Measurements from ENCODE around the gene BPI. TPM values are rescaled to one million over a fixed set of nuclear protein-coding genes. Genes with fewer than 3 reads are reported as not detected.

BPI gene
- total and polyA plus RNA-seq, 2 donors (not counting 1 experiment from before 2014, with no cell fraction given) = 0.10 to 0.44 TPM

DNA sequence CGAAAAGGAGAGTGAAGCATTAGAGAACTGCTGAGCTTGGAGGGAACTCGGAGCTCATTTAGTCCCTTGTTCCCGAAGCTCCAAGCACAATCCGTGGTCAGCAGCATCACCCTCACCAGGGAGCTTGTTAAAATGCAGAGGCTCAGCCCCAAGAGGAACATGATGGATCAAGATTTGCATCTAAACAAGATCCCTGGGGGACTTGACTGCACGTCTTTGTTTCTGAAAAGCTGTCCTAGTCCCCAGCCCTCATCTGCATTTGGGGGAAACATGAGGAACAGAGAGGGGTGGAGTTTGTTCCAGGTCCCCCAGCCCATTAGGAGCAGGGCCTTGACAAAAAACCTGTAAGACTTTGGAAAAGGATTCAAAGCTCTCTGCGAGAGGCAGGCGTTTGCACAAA, 38.3 kb downstream of the BPI start:
- DNase-seq (no peak), ATAC-seq (ENCODE audit: low read depth) (no peak)
- Mint-ChIP-seq H3K27me3 (peaks cover 20% of the 10 kb centered on the region), H3K27ac (no peak overlapping the region), H3K9me3 (ENCODE audit: insufficient read depth) (peaks cover 3% of the 10 kb centered on the region), H3K4me3 (no peak overlapping the region), H3K4me1 (no peaks in the 10 kb centered on the region)
- Histone ChIP-seq H2AFZ (ENCODE audit: insufficient read depth, low read depth, low read length, poor library complexity, severe bottlenecking) (no peak overlapping the region), H3K36me3 (replicated peaks in 1 of 2; ENCODE audit: control extremely low read depth in 1 of 2, control insufficient read depth in 1 of 2, extremely low read depth in 1 of 2, insufficient read depth in 2 of 2, low read length in 1 of 2) (no peaks in the 10 kb centered on the region), H3K9me3 (ENCODE audit: control extremely low read depth in 1 of 3, control insufficient read depth in 2 of 3, insufficient read depth in 1 of 3, low read length in 2 of 3) (peaks cover 0 to 11% (median 8%) of the 10 kb centered on the region in 3 donors), H3K79me2 (ENCODE audit: control insufficient read depth, insufficient read depth, low read length) (no peaks in the 10 kb centered on the region), H3K27me3 (replicated peaks in 1 of 4; ENCODE audit: control extremely low read depth in 1 of 4, control insufficient read depth in 3 of 4, insufficient read depth in 4 of 4, low read length in 3 of 4) (peaks cover 0 to 8% (median 3%) of the 10 kb centered on the region in 4 experiments), H3K9ac (ENCODE audit: low read length) (no peak overlapping the region), H3K27ac (ENCODE audit: low read length in 2 of 2) (no peak overlapping the region), H3K4me1 (ENCODE audit: control insufficient read depth in 2 of 2, insufficient read depth in 2 of 2, low read length in 2 of 2) (no peaks in the 10 kb centered on the region), H3K4me3 (ENCODE audit: control extremely low read depth in 1 of 5, extremely low read depth in 1 of 5, insufficient read depth in 1 of 5, low read depth in 2 of 5, low read length in 4 of 5) (no peak overlapping the region), H4K20me1 (ENCODE audit: control insufficient read depth, insufficient read depth, low read length, poor library complexity, severe bottlenecking) (no peaks in the 10 kb centered on the region), H3K4me2 (replicated peaks; ENCODE audit: low read depth, low read length, poor library complexity, severe bottlenecking) (no peak overlapping the region)
- intact Hi-C loops (cut with micrococcal nuclease) = no loop called here
- WGBS (ENCODE audit: insufficient coverage) = 66% methylated on average over 7 of the region's 7 CpGs
- POLR2A ChIA-PET = no interaction called here
- CTCF ChIA-PET = no interaction called here
- TF ChIP-seq, protein P1, sequence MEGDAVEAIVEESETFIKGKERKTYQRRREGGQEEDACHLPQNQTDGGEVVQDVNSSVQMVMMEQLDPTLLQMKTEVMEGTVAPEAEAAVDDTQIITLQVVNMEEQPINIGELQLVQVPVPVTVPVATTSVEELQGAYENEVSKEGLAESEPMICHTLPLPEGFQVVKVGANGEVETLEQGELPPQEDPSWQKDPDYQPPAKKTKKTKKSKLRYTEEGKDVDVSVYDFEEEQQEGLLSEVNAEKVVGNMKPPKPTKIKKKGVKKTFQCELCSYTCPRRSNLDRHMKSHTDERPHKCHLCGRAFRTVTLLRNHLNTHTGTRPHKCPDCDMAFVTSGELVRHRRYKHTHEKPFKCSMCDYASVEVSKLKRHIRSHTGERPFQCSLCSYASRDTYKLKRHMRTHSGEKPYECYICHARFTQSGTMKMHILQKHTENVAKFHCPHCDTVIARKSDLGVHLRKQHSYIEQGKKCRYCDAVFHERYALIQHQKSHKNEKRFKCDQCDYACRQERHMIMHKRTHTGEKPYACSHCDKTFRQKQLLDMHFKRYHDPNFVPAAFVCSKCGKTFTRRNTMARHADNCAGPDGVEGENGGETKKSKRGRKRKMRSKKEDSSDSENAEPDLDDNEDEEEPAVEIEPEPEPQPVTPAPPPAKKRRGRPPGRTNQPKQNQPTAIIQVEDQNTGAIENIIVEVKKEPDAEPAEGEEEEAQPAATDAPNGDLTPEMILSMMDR (IDR thresholded peaks at IDR 0.05) = no peak
- no peak for TF ChIP-seq EZH2 (IDR thresholded peaks at IDR 0.05; ENCODE audit: borderline replicate concordance, insufficient read depth, low read depth, low read length, poor library complexity, severe bottlenecking)

DNA sequence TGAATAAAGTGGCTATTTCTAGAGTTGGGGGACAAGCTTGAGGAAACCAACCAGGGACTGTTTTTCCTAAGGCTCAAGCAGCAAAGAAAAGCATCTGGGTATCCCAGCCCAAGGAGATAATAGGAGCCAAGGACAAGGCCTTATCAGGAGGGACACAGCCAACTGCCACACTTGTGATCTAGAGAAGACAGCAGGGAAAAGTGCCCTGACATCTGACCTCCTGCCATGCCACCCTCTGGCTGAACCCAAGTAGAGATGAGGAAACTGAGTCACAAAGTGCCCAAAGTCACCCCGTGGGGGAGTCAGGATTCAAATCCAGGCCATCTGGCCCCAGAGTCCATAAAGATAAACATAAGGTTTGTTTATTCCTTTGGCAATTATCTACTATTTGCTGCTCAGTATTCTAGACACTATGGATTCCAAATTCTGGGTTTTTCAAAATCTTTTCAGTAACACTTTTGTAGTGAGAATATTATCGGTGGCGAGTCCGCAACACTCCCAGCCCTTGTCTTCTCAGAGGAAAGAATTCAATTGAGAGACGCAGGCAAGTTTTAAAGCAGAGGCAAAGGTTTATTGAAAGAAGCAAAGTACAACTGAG, 38.9 kb downstream of the BPI start:
- POLR2A ChIA-PET = no interaction called here
- TF ChIP-seq, protein P1 (IDR thresholded peaks at IDR 0.05) = no peak
- TF ChIP-seq EZH2 (IDR thresholded peaks at IDR 0.05; ENCODE audit: borderline replicate concordance, insufficient read depth, low read depth, low read length, poor library complexity, severe bottlenecking) = no peak
- H3K27ac ChIP-seq (ENCODE audit: low read length in 2 of 2) = no peak overlapping the region
- no peak for DNase-seq
- WGBS (ENCODE audit: insufficient coverage) = 96% methylated on average over 4 of the region's 5 CpGs
- no peaks in the 10 kb centered on the region for H3K79me2 ChIP-seq (ENCODE audit: control insufficient read depth, insufficient read depth, low read length)
- CTCF ChIA-PET = no interaction called here
- ATAC-seq (ENCODE audit: low read depth) = no peak
- intact Hi-C loops (cut with micrococcal nuclease) = no loop called here
- H3K9ac ChIP-seq (ENCODE audit: low read length) = no peak overlapping the region
- Mint-ChIP-seq H3K9me3 (ENCODE audit: insufficient read depth) (peaks cover 3% of the 10 kb centered on the region), H3K27me3 (peaks cover 20% of the 10 kb centered on the region), H3K4me3 (no peak overlapping the region), H3K4me1 (no peaks in the 10 kb centered on the region), H3K27ac (no peak overlapping the region)
- no peaks in the 10 kb centered on the region for H4K20me1 ChIP-seq (ENCODE audit: control insufficient read depth, insufficient read depth, low read length, poor library complexity, severe bottlenecking)
- H3K27me3 ChIP-seq (replicated peaks in 1 of 4; ENCODE audit: control extremely low read depth in 1 of 4, control insufficient read depth in 3 of 4, insufficient read depth in 4 of 4, low read length in 3 of 4) = peaks cover 0 to 7% (median 2%) of the 10 kb centered on the region in 4 experiments
- H3K4me3 ChIP-seq (ENCODE audit: control extremely low read depth in 1 of 5, extremely low read depth in 1 of 5, insufficient read depth in 1 of 5, low read depth in 2 of 5, low read length in 4 of 5) = no peak overlapping the region
- peaks cover 0 to 5% (median 4%) of the 10 kb centered on the region in 3 donors for H3K9me3 ChIP-seq (ENCODE audit: control extremely low read depth in 1 of 3, control insufficient read depth in 2 of 3, insufficient read depth in 1 of 3, low read length in 2 of 3)
- no peaks in the 10 kb centered on the region for H3K36me3 ChIP-seq (replicated peaks in 1 of 2; ENCODE audit: control extremely low read depth in 1 of 2, control insufficient read depth in 1 of 2, extremely low read depth in 1 of 2, insufficient read depth in 2 of 2, low read length in 1 of 2)
- H3K4me2 ChIP-seq (replicated peaks; ENCODE audit: low read depth, low read length, poor library complexity, severe bottlenecking) = no peak overlapping the region
- no peak overlapping the region for H2AFZ ChIP-seq (ENCODE audit: insufficient read depth, low read depth, low read length, poor library complexity, severe bottlenecking)
- H3K4me1 ChIP-seq (ENCODE audit: control insufficient read depth in 2 of 2, insufficient read depth in 2 of 2, low read length in 2 of 2) = no peaks in the 10 kb centered on the region

All from B cell (primary cell).